ENCODE measurements around the gene FSHR.

The FSHR gene

GRCh38 chr2:49102146-49102545, 52.2 kb downstream of the FSHR start:
- DNase-seq (ENCODE audit: low spot score), result no peak

GRCh38 chr2:49080681-49081080, 73.6 kb downstream of the FSHR start:
- no peak for DNase-seq (ENCODE audit: low spot score)
- no peaks in the 10 kb centered on the region for H3K27me3 ChIP-seq (ENCODE audit: insufficient read depth, poor library complexity, severe bottlenecking)
- H3K9me3 ChIP-seq (ENCODE audit: severe bottlenecking), result no peaks in the 10 kb centered on the region
- TF ChIP-seq CTCF (IDR thresholded peaks at IDR 0.05; ENCODE audit: poor library complexity, severe bottlenecking), result no peak
- H3K27ac ChIP-seq (ENCODE audit: poor library complexity, severe bottlenecking), result no peak overlapping the region
- no peaks in the 10 kb centered on the region for H3K36me3 ChIP-seq (ENCODE audit: low read depth)
- no peaks in the 10 kb centered on the region for H3K4me1 ChIP-seq (ENCODE audit: insufficient read depth, poor library complexity, severe bottlenecking)
- no peak for ATAC-seq (ENCODE audit: low read depth)
- H3K4me3 ChIP-seq (ENCODE audit: severe bottlenecking), result no peak overlapping the region

More at GRCh38 chr2:49102146-49102545, 52.2 kb downstream of the FSHR start:
- H3K4me1 ChIP-seq (ENCODE audit: insufficient read depth, poor library complexity, severe bottlenecking), result no peaks in the 10 kb centered on the region
- no peaks in the 10 kb centered on the region for H3K9me3 ChIP-seq (ENCODE audit: severe bottlenecking)
- no peaks in the 10 kb centered on the region for H3K27me3 ChIP-seq (ENCODE audit: insufficient read depth, poor library complexity, severe bottlenecking)
- H3K4me3 ChIP-seq (ENCODE audit: severe bottlenecking), result no peak overlapping the region
- no peak overlapping the region for H3K27ac ChIP-seq (ENCODE audit: poor library complexity, severe bottlenecking)
- no peaks in the 10 kb centered on the region for H3K36me3 ChIP-seq (ENCODE audit: low read depth)
- no peak for TF ChIP-seq CTCF (IDR thresholded peaks at IDR 0.05; ENCODE audit: poor library complexity, severe bottlenecking)
- no peak for ATAC-seq (ENCODE audit: low read depth)

GRCh38 chr2:49070716-49071115, 83.6 kb downstream of the FSHR start:
- no peak for TF ChIP-seq CTCF (IDR thresholded peaks at IDR 0.05; ENCODE audit: poor library complexity, severe bottlenecking)
- no peak for ATAC-seq (ENCODE audit: low read depth)

GRCh38 chr2:49069829-49070228, 84.5 kb downstream of the FSHR start:
- no peak overlapping the region for H3K4me3 ChIP-seq (ENCODE audit: severe bottlenecking)
- no peak overlapping the region for H3K27ac ChIP-seq (ENCODE audit: poor library complexity, severe bottlenecking)
- DNase-seq (ENCODE audit: low spot score), result no peak
- no peak for TF ChIP-seq CTCF (IDR thresholded peaks at IDR 0.05; ENCODE audit: poor library complexity, severe bottlenecking)
- ATAC-seq (ENCODE audit: low read depth), result no peak
- no peaks in the 10 kb centered on the region for H3K9me3 ChIP-seq (ENCODE audit: severe bottlenecking)
- no peaks in the 10 kb centered on the region for H3K36me3 ChIP-seq (ENCODE audit: low read depth)
- no peaks in the 10 kb centered on the region for H3K27me3 ChIP-seq (ENCODE audit: insufficient read depth, poor library complexity, severe bottlenecking)
- H3K4me1 ChIP-seq (ENCODE audit: insufficient read depth, poor library complexity, severe bottlenecking), result no peaks in the 10 kb centered on the region

More at GRCh38 chr2:49070716-49071115, 83.6 kb downstream of the FSHR start:
- DNase-seq (ENCODE audit: low spot score), result no peak
- H3K4me3 ChIP-seq (ENCODE audit: severe bottlenecking), result no peak overlapping the region
- no peaks in the 10 kb centered on the region for H3K9me3 ChIP-seq (ENCODE audit: severe bottlenecking)
- no peaks in the 10 kb centered on the region for H3K4me1 ChIP-seq (ENCODE audit: insufficient read depth, poor library complexity, severe bottlenecking)
- H3K27ac ChIP-seq (ENCODE audit: poor library complexity, severe bottlenecking), result no peak overlapping the region
- H3K36me3 ChIP-seq (ENCODE audit: low read depth), result no peaks in the 10 kb centered on the region
- H3K27me3 ChIP-seq (ENCODE audit: insufficient read depth, poor library complexity, severe bottlenecking), result no peaks in the 10 kb centered on the region

GRCh38 chr2:49068613-49069012, 85.7 kb downstream of the FSHR start:
- Histone ChIP-seq H3K4me3 (ENCODE audit: severe bottlenecking) (no peak overlapping the region), H3K27ac (ENCODE audit: poor library complexity, severe bottlenecking) (no peak overlapping the region), H3K27me3 (ENCODE audit: insufficient read depth, poor library complexity, severe bottlenecking) (no peaks in the 10 kb centered on the region), H3K9me3 (ENCODE audit: severe bottlenecking) (no peaks in the 10 kb centered on the region), H3K4me1 (ENCODE audit: insufficient read depth, poor library complexity, severe bottlenecking) (no peaks in the 10 kb centered on the region), H3K36me3 (ENCODE audit: low read depth) (no peaks in the 10 kb centered on the region)
- no peak for ATAC-seq (ENCODE audit: low read depth)
- DNase-seq (ENCODE audit: low spot score), result no peak
- no peak for TF ChIP-seq CTCF (IDR thresholded peaks at IDR 0.05; ENCODE audit: poor library complexity, severe bottlenecking)
